GM19452 (cell line): ENCODE results near the gene ATXN7.

Experiments used
- ATAC-seq: cut with Tn5 transposase; IDR thresholded peaks from one replicate; pipeline ENCODE4 v1.9.1; 2021; ENCODE audit not compliant: unreplicated experiment

The ATXN7 gene

DNA sequence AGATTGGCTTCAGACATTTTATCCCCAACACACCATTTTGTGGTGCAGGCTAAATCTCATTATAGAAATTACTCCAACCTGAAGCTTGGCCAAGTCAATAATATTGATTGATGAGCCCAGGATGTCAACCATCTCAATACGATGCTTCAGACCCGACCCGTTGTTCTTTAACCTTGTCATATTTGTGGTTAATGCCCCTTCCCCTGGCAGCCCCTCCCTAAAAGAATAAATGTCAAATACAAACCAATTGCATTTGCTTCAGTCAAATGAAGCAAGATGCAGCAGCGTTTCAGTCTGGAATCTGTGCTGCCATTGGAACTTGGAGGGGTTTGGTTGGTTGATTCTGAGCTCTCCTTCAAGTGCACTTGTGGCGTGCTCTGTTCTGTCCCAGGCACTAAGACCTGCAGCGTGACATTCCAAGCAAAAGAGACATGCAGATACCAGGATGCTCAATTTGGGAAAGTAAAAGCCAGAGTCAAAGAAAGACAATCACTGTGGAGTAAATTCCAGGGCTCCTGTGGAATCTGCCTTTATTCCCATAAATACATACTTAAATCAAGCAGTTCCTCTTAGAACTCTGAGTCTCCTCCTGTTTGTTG, 183.4 kb downstream of the ATXN7 start:
- ATAC-seq, result no peak

DNA sequence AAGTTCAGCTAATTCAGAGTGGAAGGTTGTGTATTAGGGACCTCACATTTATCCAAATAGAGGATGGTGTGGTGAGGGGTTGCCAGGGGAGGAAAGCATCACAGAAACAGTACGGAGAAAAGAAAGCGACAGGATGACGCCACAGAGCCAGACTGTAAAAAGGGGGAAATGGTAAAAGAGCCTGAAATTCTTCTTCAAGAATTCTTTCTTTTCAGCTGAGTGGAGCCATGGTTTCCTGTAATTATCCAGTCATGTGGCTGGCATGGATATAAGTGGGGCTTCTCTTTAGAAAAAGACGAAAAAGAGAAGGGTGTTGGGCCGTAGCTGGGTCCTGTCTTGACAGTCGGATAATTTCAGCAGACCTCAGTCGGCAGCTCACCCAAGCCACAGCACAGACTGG, 184.1 kb downstream of the ATXN7 start:
- ATAC-seq, result no peak

DNA sequence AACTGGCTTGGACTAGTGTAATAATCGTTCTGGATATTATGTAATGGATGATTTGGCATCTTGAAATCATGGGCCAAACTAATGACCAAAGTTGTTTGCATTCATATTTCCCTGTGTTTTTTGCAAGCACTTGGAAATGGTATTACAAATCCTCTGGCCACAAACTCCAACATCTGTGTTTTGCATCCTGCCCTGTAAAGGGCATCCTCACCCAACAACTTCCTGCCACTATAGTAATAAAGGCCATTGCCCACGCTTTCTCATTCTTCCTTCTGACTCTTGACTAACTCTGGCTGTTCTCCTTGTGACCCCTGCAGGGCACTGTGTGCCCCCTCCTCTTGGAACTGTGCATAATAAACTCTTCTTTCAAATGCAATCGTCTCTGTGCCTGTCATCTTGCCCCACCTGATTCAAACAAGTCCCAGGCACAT, 185.0 kb downstream of the ATXN7 start:
- no peak for ATAC-seq

DNA sequence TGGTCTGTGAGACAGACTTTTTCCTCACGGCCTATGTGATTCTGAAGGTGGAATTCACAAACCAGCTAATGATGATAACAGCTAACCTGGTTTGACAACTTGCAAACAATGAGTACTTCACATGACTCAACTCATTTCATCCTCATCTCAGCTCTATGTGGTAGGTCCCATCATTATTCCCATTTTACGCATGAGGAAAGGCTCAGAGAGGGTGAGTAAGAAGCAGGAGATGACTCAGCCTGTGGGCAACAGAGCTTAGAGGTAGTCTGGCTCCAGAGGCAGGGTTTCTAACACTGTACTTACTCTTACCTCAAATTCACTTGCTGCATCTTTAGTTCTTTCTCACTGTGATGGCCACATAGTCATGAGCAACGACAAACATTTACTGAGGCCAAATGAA, 185.5 kb downstream of the ATXN7 start:
- no peak for ATAC-seq

DNA sequence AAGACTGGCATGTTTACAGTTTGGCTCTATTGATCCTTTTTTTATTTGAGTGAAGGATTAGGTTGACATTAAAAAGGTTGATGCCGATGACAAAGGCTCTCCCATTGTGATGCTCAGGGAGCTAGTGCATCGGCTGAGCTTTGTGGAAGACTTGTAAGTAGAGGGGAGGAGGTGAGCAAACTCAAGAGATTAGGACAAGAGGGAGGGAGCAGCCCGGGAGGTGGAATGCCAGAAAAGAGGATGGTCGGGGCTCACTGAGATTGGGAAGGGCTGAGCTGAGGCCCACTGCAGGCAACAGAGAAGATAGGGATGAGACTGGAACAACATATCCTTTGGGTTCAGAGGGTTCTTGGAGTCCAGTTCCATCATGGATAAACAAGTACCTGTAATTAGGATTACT, 186.2 kb downstream of the ATXN7 start:
- ATAC-seq, result no peak
